NCI-H2171 treated with DMSO at 0.1 percent for 48 hours (cell line): ENCODE measurements around the gene LINGO3.
A peak's percentile ranks its signal among the peaks of the same experiment; 100 is the strongest.
"Not testable (repeated sequence)": the region's sequence is repeated elsewhere in the genome, so short reads cannot be mapped to it uniquely, and the experiment has no call there.

Experiments
- DNase-seq: peaks from one replicate; lab custom pipeline; 2025; lab: John Stamatoyannopoulos, UW

The LINGO3 gene

DNA sequence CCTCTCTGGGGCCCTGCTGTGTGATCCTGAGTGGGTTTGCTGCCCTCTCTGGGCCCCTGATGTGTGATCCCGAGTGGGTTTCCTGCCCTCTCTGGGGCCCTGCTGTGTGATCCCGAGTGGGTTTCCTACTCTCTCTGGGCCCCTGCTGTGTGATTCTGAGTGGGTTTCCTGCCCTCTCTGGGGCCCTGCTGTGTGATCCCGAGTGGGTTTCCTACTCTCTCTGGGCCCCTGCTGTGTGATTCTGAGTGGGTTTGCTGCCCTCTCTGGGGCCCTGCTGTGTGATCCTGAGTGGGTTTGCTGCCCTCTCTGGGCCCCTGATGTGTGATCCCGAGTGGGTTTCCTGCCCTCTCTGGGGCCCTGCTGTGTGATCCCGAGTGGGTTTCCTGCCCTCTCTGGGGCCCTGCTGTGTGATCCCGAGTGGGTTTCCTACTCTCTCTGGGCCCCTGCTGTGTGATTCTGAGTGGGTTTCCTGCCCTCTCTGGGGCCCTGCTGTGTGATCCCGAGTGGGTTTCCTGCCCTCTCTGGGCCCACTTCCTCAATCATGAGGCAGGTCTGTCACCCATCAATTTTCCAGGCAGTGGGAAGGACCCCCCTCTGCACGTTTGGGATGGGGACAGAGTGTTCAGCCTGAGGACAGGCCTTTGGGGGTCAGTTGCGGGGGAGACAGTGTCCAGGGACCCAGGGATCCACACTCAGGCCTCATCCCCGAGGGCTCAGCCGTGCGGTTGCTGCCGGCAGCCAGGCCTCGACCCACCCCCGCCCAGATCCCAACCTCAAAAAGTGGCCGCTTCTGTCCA, 26.5 kb downstream of the LINGO3 start:
- not testable (repeated sequence) for DNase-seq

DNA sequence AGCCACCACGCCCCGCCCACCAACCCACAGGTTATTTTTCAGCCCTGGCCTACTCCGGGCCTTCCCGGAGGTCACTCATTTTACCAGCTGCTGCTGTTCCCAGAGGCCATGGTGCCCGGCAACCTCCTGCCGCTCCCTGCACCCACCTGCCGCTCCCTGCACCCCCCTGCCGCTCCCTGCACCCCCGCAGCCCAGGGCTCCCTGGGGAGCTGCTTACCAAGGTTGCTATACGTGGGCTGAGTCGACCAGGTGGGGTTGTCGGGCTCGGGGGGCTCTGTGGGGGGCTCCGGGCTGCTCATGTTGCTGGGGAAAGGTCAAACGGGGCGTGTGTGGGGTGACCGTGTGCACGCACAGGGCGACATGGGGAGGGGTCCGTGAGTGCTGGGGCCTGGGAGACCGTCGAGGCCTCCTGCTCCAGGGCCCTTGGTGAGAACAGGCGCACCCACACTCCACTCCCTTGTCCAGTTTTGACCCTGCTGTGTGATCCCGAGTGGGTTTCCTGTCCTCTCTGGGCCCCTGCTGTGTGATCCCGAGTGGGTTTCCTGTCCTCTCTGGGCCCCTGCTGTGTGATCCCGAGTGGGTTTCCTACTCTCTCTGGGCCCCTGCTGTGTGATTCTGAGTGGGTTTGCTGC, 27.2 kb downstream of the LINGO3 start:
- no peak for DNase-seq

- DNase-seq: no peak
These were observed 29.3 kb downstream of the LINGO3 start for GRCh38 chr19:2278459-2279158.

- no peak for DNase-seq
These were observed 30.8 kb downstream of the LINGO3 start for GRCh38 chr19:2277138-2277537.

- DNase-seq: no peak
These were observed 31.4 kb downstream of the LINGO3 start for GRCh38 chr19:2276429-2276986.

- no peak for DNase-seq
These were observed 32.1 kb downstream of the LINGO3 start for GRCh38 chr19:2275588-2276428.

- peak; percentile 60 for DNase-seq
These were observed 32.9 kb downstream of the LINGO3 start for GRCh38 chr19:2274931-2275535.

DNA sequence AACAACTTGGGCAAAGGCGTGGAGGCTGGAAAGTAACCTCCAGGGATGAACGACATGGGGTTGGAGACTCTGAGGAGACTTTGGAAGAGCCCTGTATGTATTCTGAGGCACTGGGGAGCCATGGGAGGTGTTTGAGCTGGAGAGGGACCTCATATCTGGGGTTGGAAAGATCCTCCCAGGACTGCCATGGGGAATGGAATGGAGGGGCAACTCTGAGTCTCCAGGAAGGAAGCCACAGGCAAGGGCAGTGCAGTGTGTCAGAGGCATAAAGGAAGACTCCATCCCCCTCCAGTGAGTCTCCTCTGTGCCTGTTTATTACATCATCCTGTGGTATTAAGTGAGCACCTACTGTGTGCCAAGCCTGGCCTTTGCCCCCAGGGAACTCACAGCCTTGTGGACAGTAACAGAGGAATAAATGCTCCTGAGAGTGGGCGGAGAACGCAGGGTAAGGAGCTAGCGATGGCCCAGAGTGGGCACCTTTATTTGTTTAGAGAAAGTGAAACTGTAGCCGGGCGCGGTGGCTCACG, 33.7 kb downstream of the LINGO3 start:
- DNase-seq: no peak

- no peak for DNase-seq
These were observed 34.4 kb downstream of the LINGO3 start for GRCh38 chr19:2273356-2274184.

- no peak for DNase-seq
These were observed 36.5 kb downstream of the LINGO3 start for GRCh38 chr19:2271234-2272103.

DNA sequence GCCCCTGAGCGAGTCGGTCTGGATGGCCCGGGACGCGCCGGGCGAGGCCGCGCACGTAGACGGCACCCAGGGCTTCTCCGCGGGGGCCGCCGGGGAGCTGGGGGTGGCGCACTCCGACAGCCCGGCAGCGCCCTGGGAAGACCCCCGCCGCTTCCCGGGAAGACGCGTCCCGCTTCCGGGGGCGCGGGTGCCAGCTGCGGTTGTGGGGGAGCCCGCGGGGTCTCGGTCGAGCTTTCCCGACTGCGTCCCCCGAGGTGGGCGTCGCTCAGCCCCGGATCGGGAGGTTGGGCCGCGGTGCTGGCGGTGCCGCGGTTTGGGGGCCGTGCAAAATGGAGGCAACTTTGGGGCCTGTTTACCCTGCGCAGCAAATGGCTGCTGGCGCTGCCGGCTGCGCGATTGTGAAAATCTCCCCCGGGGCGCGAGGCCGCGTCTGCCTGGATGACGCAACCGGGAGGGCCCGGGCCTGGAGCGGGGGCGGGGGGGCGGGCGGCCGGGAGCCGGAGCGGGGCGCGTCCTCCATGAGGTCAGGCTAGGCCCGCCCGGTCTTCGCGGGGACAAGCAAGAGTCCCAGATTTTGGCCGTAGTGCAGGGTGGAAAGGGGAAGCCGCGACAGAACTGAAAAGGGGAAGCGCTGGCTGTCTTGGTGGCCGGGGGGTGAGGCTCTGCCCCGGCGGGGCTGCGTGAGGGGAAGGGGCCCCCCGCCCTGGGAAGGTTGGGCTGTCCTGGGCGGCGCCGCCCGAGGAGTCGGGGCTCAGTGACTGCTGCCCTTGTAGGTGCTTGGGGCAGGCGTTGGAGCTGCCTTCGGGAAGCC, 37.3 kb downstream of the LINGO3 start:
- peak; percentile 30 for DNase-seq

DNA sequence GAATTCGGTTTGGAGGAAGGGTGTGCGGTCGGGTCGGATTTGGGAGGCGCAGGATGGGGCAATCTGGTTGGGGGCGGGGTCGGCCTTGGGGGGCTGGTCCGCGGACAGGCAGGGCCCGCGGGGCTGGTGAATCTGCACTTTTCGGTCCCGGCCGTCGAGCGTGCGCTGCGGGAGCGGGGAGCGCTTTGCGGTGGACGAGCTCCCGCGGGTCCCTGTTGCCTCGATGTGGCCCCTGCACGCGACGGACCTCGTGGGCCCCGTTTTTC, 37.9 kb downstream of the LINGO3 start:
- DNase-seq: no peak

GRCh38 chr19:2269244-2270156, 38.5 kb downstream of the LINGO3 start:
- peak; percentile 94 for DNase-seq

DNA sequence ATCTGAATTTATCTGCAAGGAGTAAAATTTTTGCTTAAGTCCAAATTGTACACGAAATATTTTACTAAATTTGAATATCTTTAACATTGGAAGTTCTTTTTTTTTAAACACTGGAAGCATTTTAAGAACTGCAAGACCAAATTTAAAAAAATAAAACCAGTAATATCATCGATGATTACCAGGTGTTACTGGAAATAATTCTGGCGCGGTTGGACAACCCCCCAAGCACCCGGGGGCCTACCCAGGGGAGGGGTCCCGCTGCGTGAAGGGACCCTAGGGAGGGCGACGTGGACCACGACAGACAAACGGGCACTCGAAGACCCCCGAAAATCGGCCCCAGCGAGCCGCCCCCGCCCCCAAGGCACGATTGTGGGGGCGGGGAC, 39.1 kb downstream of the LINGO3 start:
- no peak for DNase-seq

DNA sequence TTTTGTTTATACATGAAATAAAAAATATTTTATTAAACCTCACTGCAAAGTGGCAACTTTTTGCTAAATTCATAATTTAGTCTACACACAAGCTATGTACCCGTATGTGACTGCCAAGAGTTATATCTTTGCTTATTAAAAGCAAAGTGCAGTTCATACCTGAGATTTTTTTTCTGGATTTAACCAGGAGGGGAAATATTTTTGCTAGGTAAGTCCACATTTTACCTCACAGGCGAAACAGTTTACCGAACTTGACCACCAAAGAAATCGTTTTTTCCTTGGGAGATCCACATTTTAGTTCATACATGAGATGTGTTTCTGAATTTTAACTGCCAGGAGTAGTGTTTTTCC, 39.5 kb downstream of the LINGO3 start:
- DNase-seq: no peak

GRCh38 chr19:2266183-2266993, 41.6 kb downstream of the LINGO3 start:
- no peak for DNase-seq
